Measurements from ENCODE around the gene SLC34A1. TPM values are rescaled to one million over a fixed set of nuclear protein-coding genes. Genes with fewer than 3 reads are reported as not detected.
A peak's percentile ranks its signal among the peaks of the same experiment; 100 is the strongest.
"Not testable (repeated sequence)": the region's sequence is repeated elsewhere in the genome, so short reads cannot be mapped to it uniquely, and the experiment has no call there.

Gene SLC34A1, protein sequence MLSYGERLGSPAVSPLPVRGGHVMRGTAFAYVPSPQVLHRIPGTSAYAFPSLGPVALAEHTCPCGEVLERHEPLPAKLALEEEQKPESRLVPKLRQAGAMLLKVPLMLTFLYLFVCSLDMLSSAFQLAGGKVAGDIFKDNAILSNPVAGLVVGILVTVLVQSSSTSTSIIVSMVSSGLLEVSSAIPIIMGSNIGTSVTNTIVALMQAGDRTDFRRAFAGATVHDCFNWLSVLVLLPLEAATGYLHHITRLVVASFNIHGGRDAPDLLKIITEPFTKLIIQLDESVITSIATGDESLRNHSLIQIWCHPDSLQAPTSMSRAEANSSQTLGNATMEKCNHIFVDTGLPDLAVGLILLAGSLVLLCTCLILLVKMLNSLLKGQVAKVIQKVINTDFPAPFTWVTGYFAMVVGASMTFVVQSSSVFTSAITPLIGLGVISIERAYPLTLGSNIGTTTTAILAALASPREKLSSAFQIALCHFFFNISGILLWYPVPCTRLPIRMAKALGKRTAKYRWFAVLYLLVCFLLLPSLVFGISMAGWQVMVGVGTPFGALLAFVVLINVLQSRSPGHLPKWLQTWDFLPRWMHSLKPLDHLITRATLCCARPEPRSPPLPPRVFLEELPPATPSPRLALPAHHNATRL
- total RNA-seq (2014; rRNA removed; shearing (Covaris generic)) = not detected in 2 replicates

- DNase-seq (ENCODE audit: low spot score) = no peak
Measured at GRCh38 chr5:177384134-177384533, at the start of gene SLC34A1. SLC34A1 (plus strand) TSS chr5:177384434; CDS start chr5:177385742, 1,308 bp downstream.

GRCh38 chr5:177334781-177335700 lies 49.2 kb upstream of the SLC34A1 start:
- DNase-seq (ENCODE audit: low spot score) = no peak

DNA sequence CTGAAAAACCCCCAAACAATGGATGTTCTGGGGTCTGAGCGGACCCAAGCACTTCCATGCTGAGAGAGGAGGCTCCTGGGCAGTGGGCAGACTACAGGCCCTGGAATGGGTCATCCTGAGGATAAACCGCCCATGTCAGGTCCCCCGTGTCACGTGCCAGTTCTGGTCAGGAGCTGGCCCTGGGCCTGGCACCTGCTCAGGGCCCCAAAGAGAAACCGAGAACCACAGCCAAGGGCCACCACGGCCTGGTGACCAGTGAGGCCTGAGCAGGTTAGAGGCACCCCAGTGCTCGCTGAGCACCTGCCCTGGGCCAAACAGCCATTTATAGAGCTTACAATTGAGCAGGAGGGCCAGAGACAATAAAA lies 48.6 kb upstream of the SLC34A1 start:
- no peak for DNase-seq (ENCODE audit: low spot score)

GRCh38 chr5:177336112-177336511 lies 48.1 kb upstream of the SLC34A1 start:
- peak; percentile 48 for DNase-seq (ENCODE audit: low spot score)

DNA sequence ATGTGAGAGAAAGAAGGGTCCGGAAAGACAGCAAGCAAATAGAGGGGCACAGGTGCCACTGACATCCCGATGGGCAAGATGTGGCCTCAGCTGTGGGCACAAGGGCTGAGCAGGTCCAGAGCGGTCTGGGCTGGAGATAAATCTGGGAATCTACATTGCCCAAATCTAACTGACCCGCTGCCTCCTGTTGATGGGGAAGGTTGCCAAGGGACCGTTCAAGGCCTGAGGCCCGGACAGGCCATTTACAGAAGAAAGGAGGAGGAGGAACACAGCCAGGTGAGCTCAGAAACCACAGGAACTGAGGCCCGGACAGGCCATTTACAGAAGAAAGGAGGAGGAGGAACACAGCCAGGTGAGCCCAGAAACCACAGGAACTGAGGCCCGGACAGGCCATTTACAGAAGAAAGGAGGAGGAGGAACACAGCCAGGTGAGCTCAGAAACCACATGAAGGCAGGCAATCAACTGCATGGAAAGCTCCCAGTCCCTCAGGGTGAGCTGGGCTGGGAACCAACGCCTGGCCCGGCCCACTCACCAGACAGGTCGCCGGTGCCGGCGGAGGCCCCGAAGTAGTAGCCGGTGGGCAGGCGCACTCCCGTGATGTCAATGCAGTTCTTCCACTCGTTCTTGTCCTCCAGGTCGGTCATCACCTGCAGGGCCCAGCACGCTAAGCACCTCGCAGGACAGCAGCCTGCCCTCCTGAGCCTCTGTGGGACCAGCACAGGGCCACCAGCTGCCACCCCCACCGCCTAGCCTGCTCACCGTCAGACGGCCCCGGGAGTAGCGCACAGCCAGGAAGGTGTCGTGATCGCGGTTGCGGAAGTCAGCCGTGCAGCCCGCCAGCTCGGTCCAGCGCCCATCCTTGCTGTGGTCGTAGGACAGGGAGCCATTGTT lies 47.4 kb upstream of the SLC34A1 start:
- no peak for DNase-seq (ENCODE audit: low spot score)

GRCh38 chr5:177338251-177339106 lies 45.8 kb upstream of the SLC34A1 start:
- DNase-seq (ENCODE audit: low spot score) = no peak

DNA sequence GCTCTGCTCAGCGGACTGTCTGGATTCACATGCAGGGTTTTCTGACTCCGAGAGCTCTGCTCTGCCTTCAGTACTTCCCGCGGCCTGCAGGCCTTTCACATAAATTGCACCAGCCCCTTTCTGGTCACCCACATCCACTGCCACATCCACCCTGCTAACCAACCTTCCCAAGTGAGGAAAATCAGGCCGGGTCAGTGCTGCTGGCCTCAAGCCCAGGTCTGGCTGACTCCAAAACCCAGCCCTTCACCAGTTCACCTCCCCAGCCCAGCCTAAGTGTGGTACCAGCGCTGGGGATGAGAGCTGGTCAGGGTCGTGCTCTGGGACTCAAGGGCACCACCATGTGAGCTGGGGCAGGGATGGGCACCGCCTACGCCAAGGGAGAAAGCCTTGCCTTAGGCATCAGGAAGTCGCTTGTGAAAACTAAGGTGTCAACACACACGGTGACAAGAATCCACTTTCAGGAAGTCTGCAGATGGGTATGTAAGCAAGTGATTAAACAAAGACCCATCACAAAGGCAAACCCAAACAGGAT lies 45.1 kb upstream of the SLC34A1 start:
- no peak for DNase-seq (ENCODE audit: low spot score)

- DNase-seq (ENCODE audit: low spot score) = not testable (repeated sequence)
Measured at GRCh38 chr5:177343000-177343399, 41.2 kb upstream of the SLC34A1 start.

DNA sequence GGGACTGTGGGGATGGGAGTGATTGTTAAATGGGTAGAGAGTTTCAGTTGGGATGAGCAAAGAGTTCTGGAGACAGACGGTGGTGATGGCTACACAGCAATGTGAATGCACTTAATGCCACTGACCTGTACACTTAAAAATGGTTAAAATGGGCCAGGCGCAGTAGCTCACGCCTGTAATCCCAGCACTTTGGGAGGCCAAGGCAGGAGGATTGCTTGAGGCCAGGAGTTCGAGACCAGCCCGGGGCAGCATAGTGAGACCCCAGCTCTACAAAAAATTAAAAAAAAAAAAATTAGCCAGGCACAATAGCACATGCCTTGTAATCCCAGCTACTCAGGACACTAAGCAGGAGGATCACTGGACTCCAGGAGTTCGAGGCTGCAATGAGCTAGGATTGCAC lies 40.5 kb upstream of the SLC34A1 start:
- no peak for DNase-seq (ENCODE audit: low spot score)

DNA sequence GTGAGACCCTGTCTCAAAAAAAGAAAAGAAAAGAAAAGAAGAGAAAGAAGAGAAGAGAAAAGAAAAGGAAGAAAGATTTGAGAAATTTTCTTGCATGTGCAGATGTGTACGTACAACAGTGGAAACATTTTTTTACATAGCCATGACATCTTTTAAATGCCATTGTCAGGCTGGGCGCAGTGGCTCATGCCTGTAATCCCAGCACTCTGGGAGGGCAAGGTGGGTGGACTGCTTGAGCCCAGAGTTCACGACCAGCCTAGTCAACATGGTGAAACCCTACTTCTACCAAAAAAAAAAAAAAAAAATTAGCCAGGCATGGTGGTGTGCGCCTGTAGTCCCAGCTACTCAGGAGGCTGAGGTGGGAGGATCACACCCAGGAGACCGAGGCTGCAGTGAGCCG lies 39.3 kb upstream of the SLC34A1 start:
- no peak for DNase-seq (ENCODE audit: low spot score)

DNA sequence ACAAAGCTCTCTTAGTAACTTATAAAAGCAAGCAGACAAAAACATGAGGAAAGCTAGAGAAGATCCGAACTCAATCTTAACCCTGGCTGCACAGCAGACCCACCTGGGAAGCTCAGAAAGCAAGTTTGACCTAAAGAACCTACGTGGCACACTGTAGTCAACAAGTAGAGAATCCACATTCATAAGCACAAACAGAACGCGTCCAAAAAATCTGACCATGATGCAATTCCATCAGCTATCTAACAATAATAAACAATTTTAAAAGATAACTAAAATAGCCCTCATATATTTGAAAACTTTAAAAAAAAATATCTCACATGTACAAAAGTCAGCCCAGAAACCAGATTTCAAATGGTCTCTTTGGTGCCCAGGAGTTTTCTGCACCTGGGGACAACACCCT lies 37.4 kb upstream of the SLC34A1 start:
- no peak for DNase-seq (ENCODE audit: low spot score)

DNA sequence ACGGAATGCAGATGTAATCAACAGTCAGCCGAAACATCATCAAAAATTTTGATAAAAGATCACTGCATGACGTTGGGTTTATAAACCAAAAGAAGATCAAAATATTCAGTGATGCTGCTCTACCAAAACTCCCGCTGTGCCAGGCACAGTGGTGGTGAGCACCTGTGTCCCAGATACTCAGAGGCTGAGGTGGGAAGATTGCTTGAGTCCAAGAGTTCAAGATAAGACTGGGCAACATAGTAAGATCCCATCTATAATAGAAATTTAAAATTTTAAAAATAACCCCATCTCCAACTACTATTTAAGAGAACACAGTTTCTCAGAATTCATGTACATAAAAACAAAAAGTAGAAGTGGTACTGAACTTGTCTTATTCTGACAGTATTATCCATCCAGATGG lies 36.5 kb upstream of the SLC34A1 start:
- no peak for DNase-seq (ENCODE audit: low spot score)

DNA sequence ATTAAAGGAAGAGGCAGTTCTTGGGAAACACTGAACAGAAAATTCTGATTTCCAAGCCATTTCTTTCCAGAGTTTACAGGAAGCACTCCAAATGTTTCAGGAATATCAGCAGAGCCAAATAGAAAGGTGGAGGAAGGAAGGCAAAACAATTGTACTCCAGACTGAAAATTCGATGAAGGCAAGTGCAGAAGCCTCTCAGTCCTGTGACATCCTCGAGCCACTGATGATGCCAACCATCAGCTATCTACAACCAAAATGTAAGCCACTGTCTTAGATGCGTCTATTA lies 34.9 kb upstream of the SLC34A1 start:
- no peak for DNase-seq (ENCODE audit: low spot score)

DNA sequence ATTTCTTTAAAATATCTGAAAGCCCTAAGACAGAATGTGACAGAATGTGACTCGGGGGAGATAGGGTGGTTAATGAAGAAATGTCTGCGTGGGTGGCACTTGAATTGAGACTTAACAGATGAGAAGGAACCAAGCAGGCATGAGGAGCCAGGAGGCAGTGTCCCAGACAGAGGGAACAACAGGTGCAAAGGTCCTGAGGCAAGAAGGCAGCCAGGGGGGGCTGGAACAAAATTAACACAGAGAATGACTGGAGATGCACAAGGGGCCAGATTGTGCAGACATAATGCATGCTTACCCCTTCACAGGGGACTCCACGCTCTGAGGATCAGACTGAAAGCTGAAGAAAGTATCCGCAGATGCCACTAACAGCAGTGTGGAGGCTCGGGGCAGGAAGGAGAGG lies 34.5 kb upstream of the SLC34A1 start:
- no peak for DNase-seq (ENCODE audit: low spot score)

- no peak for DNase-seq (ENCODE audit: low spot score)
Measured at GRCh38 chr5:177350776-177351391, 33.4 kb upstream of the SLC34A1 start.

DNA sequence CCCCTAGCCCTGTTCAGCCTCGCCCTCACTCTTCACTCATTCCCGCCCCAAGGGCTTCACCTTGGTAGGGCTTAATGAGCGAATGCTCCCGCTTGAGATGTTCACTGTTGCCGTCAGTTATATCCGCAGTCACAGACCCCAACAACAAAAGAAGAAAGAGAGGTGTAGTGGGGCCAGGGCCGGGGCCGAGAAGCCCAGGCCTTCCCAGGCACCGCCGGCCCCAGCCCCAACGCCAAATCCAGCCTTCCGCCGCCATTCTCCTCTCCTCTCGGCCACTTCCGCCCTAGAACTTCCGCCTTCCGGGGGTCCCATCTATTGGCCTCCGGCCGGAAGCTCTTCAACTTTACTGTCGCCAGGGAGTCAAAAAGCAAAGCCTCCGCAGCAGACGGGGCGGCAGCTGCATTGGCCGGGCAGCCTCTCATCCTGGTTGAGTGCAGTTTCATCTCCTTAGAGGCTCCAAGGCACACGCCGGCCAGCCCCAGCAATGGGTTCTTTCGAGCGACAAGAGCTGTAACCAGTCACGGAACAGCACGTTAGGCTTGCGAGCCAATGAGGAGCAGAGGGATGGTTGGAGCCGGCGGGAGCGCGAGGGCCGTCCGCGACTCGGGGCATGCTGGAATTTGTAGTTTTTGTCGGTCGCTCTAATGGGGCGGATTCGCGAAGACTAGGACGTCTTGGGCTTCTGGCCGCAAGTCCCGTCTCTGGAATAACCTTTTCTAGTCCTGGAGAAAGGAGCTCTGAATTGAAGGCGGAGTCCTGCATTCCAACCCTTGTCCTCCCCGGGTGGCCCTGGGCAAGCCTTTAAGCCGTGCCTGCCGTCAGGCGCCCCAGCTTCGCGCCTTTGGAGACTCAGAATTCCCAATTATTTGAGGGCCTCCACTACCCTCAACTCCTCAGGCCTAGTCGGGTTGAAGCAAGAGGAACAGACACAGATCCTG lies 32.6 kb upstream of the SLC34A1 start, which contains the start of gene LMAN2:
Gene LMAN2, minus strand, starts transcription at position 277 of the 938 bp plus-strand sequence. Its CDS starts 21 bp downstream, at position 256.
- peak; percentile 99 for DNase-seq (ENCODE audit: low spot score)

DNA sequence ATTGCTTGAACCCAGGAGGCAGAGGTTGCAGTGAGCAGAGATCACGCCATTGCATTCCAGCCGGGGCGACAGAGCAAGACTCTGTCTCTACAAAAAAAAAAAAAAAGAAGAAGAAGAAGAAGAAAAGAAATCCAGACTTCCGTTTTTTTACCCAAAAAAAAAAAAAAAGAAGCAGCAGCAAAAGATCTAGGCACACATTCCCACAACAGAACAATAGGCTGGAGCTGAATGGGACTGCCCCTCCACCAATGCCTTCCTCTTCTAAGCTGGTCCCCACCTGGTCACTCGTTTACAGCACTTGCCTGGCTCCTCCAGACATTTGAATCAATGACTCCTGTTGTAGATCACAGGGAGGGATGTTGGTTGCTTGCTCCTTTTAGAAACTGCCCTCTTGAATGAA lies 31.1 kb upstream of the SLC34A1 start:
- no peak for DNase-seq (ENCODE audit: low spot score)

DNA sequence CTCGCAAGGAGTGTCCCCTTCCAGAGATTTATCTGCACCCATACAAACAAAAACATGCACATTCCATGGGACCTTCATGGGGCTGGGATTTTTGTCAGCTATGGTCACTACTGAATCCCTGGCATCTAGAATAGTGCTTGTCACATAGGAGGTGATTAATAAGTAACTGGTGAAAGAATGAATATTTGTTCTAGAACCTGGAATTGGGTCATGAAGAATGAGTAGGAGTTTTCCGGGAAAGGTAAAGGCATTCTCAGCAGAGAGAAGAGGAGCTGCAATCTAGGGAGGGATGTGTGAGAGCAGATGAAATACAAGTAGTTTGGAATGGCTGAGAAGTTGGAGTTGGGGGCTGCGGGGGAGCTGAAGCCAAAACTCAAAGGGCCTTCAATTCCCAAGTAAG lies 30.0 kb upstream of the SLC34A1 start:
- DNase-seq (ENCODE audit: low spot score) = no peak

DNA sequence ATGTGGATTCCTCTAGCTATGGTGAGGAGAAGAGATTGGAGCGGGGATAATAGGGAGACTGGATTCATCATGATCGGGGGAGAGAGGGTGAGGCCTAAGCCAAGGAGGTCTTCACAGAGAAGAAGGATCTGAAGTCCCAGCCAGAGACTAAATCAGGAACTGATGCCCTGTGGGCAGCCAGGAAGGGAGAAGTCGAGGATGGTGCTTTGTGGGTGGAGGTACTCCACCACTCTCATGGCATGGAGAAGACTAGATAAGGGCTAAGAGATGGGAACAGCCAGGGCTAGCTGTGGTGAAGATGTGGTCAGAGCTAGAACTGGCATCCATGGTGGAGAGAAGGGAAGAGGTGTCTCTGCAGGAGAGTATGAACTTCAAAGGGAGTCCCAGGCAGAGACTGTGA lies 29.5 kb upstream of the SLC34A1 start:
- no peak for DNase-seq (ENCODE audit: low spot score)
